Endothelial cell (in vitro differentiated cells): ENCODE data around the gene TNC. TPM values are rescaled to one million over a fixed set of nuclear protein-coding genes. Genes with fewer than 3 reads are reported as not detected.

Experiments used
- DNase-seq: peaks from one replicate; pipeline ENCODE4 v3.0.0; 2021; ENCODE audit warnings: low spot score
- H3K27ac Mint-ChIP-seq: one replicate; pipeline ENCODE4 v1.8.0; 2021; ENCODE audit warnings: mixed read lengths, inconsistent platforms; ENCODE audit not compliant: unreplicated experiment
- H3K27me3 Mint-ChIP-seq: one replicate; pipeline ENCODE4 v1.8.0; 2021; ENCODE audit warnings: mild to moderate bottlenecking, moderate library complexity, mixed read lengths, inconsistent platforms; ENCODE audit not compliant: unreplicated experiment
- H3K36me3 Mint-ChIP-seq: one replicate; pipeline ENCODE4 v1.8.0; 2021; ENCODE audit warnings: mild to moderate bottlenecking, low read depth, mixed read lengths, inconsistent platforms; ENCODE audit not compliant: unreplicated experiment
- H3K4me1 Mint-ChIP-seq: one replicate; pipeline ENCODE4 v1.8.0; 2021; ENCODE audit warnings: mild to moderate bottlenecking, mixed read lengths, inconsistent platforms; ENCODE audit not compliant: unreplicated experiment
- H3K4me3 Mint-ChIP-seq: one replicate; pipeline ENCODE4 v1.8.0; 2021; ENCODE audit warnings: mild to moderate bottlenecking, mixed read lengths, inconsistent platforms; ENCODE audit not compliant: unreplicated experiment
- H3K9me3 Mint-ChIP-seq: one replicate; pipeline ENCODE4 v1.8.0; 2021; ENCODE audit warnings: mixed read lengths, inconsistent platforms; ENCODE audit not compliant: unreplicated experiment
- total RNA-seq: library from RNA; stranded (reverse); fragmentation: NEBNext Ultra II Directional; extraction: Animal tissue kit (Norgen Biotek cat#: 25700); gene quantifications from one replicate; pipeline ENCODE4 v1.2.1, GENCODE V29; 2021; ENCODE audit not compliant: unreplicated experiment
- TF ChIP-seq, protein P1 (sequence below): fragments of 200-600 bp; sonication (generic); IDR thresholded peaks from one replicate; pipeline ENCODE4 v1.5.0; 2021; ENCODE audit warnings: antibody characterized with exemption; ENCODE audit not compliant: unreplicated experiment

The TNC gene
- total RNA-seq, 1 donor from 2014 or later: 10.1 TPM

DNA sequence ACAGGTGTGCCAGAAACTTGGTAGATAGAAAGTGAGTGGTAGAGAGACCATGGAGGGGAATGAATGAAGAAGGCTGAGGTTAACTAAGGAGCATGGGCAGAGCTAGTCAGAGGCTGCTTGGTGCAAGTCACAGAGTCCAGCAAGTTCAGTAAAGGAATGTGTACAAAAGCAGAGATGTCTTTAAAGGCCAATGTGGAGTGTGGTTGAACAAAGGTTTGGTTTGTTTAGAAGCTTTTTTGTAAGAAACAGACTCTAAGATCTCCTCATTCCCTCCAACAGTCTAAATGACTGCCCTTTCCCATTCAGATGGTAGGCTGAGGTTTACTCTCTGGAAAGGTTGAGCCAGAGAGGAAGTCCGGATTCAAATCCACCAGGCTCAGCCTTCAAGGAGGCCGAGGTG lies 84.2 kb downstream of the TNC start:
- Mint-ChIP-seq H3K4me3 (no peak overlapping the region), H3K9me3 (no peaks in the 10 kb centered on the region), H3K27me3 (peaks cover 3% of the 10 kb centered on the region), H3K4me1 (peaks cover 5% of the 10 kb centered on the region), H3K27ac (no peak overlapping the region), H3K36me3 (no peaks in the 10 kb centered on the region)
- DNase-seq: no peak
- TF ChIP-seq, protein P1, sequence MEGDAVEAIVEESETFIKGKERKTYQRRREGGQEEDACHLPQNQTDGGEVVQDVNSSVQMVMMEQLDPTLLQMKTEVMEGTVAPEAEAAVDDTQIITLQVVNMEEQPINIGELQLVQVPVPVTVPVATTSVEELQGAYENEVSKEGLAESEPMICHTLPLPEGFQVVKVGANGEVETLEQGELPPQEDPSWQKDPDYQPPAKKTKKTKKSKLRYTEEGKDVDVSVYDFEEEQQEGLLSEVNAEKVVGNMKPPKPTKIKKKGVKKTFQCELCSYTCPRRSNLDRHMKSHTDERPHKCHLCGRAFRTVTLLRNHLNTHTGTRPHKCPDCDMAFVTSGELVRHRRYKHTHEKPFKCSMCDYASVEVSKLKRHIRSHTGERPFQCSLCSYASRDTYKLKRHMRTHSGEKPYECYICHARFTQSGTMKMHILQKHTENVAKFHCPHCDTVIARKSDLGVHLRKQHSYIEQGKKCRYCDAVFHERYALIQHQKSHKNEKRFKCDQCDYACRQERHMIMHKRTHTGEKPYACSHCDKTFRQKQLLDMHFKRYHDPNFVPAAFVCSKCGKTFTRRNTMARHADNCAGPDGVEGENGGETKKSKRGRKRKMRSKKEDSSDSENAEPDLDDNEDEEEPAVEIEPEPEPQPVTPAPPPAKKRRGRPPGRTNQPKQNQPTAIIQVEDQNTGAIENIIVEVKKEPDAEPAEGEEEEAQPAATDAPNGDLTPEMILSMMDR: no peak

DNA sequence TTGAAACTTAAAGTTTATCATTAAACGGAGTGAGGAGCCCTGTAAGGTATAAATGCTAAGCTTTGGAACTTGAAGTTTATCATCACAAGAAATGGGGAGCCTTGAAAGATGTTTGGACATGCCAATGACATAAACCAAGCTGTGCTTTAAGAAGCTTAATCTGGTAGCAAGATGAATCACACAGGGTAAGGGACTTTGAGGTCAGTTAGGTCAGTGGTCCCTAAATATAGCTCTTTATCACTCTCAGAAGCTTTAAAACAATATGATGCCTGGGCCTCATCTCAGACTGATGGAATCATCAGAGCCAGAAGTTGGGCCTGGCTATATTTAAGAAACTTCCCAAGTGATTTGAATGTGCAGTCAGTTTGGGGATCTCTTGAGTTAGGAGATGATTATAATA lies 85.7 kb downstream of the TNC start:
- TF ChIP-seq, protein P1: no peak
- DNase-seq: no peak
- no peak overlapping the region for H3K4me3 Mint-ChIP-seq
- H3K36me3 Mint-ChIP-seq: no peaks in the 10 kb centered on the region
- H3K9me3 Mint-ChIP-seq: no peaks in the 10 kb centered on the region
- H3K27ac Mint-ChIP-seq: no peak overlapping the region
- H3K27me3 Mint-ChIP-seq: peaks cover 3% of the 10 kb centered on the region
- peaks cover 5% of the 10 kb centered on the region for H3K4me1 Mint-ChIP-seq

DNA sequence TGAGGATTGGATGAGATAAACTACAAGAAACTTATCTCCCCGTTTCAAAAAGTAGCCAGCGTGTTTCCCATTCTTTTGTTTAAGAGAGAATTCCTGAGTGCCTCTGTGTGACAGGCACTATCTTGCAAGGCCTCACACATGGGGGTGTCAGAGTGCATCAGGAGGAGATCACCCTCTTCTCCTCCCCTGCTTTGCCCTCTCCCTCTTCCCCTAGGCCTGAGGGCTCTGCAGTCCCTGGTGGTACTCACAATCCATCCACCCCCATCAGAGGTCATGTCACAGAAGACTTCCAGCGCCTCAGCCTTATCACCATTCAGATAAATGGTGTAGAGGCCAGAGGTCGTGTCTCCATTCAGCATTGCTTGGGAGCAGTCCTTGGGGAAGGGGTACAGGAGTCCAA lies 88.0 kb downstream of the TNC start:
- Mint-ChIP-seq H3K36me3 (no peaks in the 10 kb centered on the region), H3K4me1 (no peaks in the 10 kb centered on the region), H3K9me3 (no peaks in the 10 kb centered on the region), H3K4me3 (no peak overlapping the region), H3K27me3 (peaks cover 3% of the 10 kb centered on the region), H3K27ac (no peak overlapping the region)
- TF ChIP-seq, protein P1: no peak
- DNase-seq: no peak

DNA sequence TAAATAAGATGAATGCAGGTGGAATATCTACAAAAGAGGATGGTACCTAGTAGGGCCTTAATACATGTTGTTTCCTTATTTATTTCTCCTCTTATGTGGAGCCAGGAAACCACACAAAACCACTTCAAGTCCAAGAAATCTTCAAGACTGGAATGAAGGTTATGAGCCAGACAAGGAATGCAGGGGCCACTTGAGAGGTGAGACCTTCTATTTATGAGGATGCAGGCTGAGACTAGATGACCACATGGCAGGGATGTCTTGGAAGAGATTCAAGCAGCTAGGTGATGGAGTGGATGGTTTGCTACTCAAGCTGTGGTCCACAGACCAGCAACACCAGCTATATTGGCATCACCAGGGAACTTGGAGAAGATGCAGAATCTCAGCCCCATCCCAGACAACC lies 92.2 kb downstream of the TNC start:
- Mint-ChIP-seq H3K36me3 (no peaks in the 10 kb centered on the region), H3K9me3 (no peaks in the 10 kb centered on the region), H3K27me3 (peaks cover 4% of the 10 kb centered on the region), H3K27ac (no peak overlapping the region), H3K4me1 (no peaks in the 10 kb centered on the region), H3K4me3 (no peak overlapping the region)
- no peak for DNase-seq
- TF ChIP-seq, protein P1: no peak

DNA sequence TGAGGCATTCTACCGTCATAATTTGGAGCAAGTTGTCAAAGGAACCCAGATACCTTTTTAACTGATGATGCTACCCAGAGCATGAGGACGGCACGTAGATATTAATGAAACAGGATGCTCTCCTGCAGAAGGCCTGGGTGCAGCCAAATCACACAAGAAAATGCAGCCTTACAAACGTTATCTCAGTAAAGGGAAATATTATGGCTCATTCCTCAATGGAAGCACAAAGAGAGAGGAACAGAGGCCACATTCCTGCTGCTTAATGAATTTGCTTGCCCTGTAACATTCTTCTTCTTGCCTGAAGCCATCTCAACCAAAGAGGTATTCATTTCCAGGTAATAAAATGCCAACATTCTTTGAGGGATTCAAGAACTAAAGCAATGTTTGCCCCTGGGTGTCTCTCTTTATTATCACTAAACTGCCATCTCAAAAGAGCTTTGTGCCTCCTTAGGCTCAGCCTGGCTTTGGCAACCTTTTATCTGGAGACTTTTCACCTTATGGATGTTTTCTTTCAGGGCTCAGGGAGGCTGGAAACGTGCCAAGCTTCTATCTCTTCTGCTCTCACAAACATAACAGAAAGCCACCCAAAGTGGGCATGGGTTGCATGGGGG lies 92.9 kb downstream of the TNC start:
- no peaks in the 10 kb centered on the region for H3K36me3 Mint-ChIP-seq
- no peak overlapping the region for H3K4me3 Mint-ChIP-seq
- H3K27ac Mint-ChIP-seq: no peak overlapping the region
- H3K27me3 Mint-ChIP-seq: peaks cover 4% of the 10 kb centered on the region
- no peaks in the 10 kb centered on the region for H3K9me3 Mint-ChIP-seq
- no peak for DNase-seq
- no peaks in the 10 kb centered on the region for H3K4me1 Mint-ChIP-seq
- TF ChIP-seq, protein P1: no peak
